WTC11 (cell line): ENCODE data around the gene PTPN5.

ENCODE experiments used
- CBFB ChIP-seq: sonication (generic); formaldehyde crosslinking; IDR thresholded peaks from 2 replicates; pipeline ENCODE4 v1.8.1; 2022; ENCODE audit warnings: mild to moderate bottlenecking, low read depth, missing genetic modification reagents
- CREB1 ChIP-seq: sonication (generic); formaldehyde crosslinking; IDR thresholded peaks from 2 replicates; pipeline ENCODE4 v1.8.0; 2023; ENCODE audit warnings: mild to moderate bottlenecking, missing genetic modification reagents
- FOXJ3 ChIP-seq: sonication (generic); formaldehyde crosslinking; IDR thresholded peaks from 2 replicates; pipeline ENCODE4 v1.9.0; 2021; ENCODE audit warnings: missing genetic modification reagents, mild to moderate bottlenecking, borderline replicate concordance
- FOXK1 ChIP-seq: sonication (generic); formaldehyde crosslinking; IDR thresholded peaks from 2 replicates; pipeline ENCODE4 v1.8.0; 2022; ENCODE audit warnings: mild to moderate bottlenecking, moderate library complexity, missing genetic modification reagents
- JUN ChIP-seq: sonication (generic); formaldehyde crosslinking; IDR thresholded peaks from 2 replicates; pipeline ENCODE4 v1.8.0; 2023; ENCODE audit warnings: mild to moderate bottlenecking, missing genetic modification reagents
- MAX ChIP-seq: sonication (generic); formaldehyde crosslinking; IDR thresholded peaks from 2 replicates; pipeline ENCODE4 v1.8.0; 2022; ENCODE audit warnings: mild to moderate bottlenecking, missing genetic modification reagents
- NFE2L1 ChIP-seq: sonication (generic); formaldehyde crosslinking; IDR thresholded peaks from 2 replicates; pipeline ENCODE4 v1.8.1; 2023; ENCODE audit warnings: missing genetic modification reagents
- NR1H2 ChIP-seq: sonication (generic); formaldehyde crosslinking; IDR thresholded peaks from 2 replicates; pipeline ENCODE4 v1.9.0; 2021; ENCODE audit warnings: mild to moderate bottlenecking, moderate library complexity, missing genetic modification reagents
- NR3C1 ChIP-seq: sonication (generic); formaldehyde crosslinking; conservative IDR thresholded peaks from 2 replicates; pipeline ENCODE4 v1.8.1; 2023; ENCODE audit warnings: low read depth, mild to moderate bottlenecking, missing genetic modification reagents
- TEAD1 ChIP-seq: sonication (generic); formaldehyde crosslinking; IDR thresholded peaks from 2 replicates; pipeline ENCODE4 v1.8.0; 2022; ENCODE audit warnings: mild to moderate bottlenecking, missing genetic modification reagents
- ZNF121 ChIP-seq: sonication (generic); formaldehyde crosslinking; IDR thresholded peaks from 2 replicates; pipeline ENCODE4 v1.8.0; 2023; ENCODE audit warnings: missing genetic modification reagents
- TF ChIP-seq, protein P1 (sequence below): fragments of 200-600 bp; IDR thresholded peaks from 2 replicates; pipeline ENCODE4 v1.8.0; 2022; ENCODE audit warnings: antibody characterized with exemption
- TF ChIP-seq, protein P2 (sequence below): sonication (generic); formaldehyde crosslinking; IDR thresholded peaks from 2 replicates; pipeline ENCODE4 v1.8.1; 2023; ENCODE audit warnings: mild to moderate bottlenecking, missing genetic modification reagents, borderline replicate concordance

DNA sequence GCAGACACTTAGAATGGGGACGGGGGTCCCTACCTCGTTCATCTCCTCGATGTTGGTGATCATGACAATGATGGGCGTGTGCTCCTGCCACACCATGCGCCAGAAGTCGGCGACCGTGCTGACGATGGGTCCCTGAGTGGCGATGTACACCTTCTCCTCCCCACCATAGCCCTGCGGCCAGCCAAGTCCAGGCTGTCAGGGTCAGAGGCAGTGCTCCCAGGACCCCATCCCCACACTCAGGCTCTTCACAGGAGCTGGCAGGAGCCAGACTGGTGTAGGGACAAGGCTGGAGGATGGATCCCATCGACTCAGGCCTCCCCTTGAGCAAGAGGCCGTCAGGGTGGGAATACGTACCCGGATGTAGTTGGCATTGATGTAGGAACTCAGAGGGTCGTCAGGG is 58.4 kb downstream of the PTPN5 start:
- TF ChIP-seq, protein P1, sequence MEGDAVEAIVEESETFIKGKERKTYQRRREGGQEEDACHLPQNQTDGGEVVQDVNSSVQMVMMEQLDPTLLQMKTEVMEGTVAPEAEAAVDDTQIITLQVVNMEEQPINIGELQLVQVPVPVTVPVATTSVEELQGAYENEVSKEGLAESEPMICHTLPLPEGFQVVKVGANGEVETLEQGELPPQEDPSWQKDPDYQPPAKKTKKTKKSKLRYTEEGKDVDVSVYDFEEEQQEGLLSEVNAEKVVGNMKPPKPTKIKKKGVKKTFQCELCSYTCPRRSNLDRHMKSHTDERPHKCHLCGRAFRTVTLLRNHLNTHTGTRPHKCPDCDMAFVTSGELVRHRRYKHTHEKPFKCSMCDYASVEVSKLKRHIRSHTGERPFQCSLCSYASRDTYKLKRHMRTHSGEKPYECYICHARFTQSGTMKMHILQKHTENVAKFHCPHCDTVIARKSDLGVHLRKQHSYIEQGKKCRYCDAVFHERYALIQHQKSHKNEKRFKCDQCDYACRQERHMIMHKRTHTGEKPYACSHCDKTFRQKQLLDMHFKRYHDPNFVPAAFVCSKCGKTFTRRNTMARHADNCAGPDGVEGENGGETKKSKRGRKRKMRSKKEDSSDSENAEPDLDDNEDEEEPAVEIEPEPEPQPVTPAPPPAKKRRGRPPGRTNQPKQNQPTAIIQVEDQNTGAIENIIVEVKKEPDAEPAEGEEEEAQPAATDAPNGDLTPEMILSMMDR, result no peak
- TF ChIP-seq ZNF121 (CRISPR knock-in tag), result no peak
- TF ChIP-seq NFE2L1 (CRISPR knock-in tag), result no peak
- TF ChIP-seq, protein P2, sequence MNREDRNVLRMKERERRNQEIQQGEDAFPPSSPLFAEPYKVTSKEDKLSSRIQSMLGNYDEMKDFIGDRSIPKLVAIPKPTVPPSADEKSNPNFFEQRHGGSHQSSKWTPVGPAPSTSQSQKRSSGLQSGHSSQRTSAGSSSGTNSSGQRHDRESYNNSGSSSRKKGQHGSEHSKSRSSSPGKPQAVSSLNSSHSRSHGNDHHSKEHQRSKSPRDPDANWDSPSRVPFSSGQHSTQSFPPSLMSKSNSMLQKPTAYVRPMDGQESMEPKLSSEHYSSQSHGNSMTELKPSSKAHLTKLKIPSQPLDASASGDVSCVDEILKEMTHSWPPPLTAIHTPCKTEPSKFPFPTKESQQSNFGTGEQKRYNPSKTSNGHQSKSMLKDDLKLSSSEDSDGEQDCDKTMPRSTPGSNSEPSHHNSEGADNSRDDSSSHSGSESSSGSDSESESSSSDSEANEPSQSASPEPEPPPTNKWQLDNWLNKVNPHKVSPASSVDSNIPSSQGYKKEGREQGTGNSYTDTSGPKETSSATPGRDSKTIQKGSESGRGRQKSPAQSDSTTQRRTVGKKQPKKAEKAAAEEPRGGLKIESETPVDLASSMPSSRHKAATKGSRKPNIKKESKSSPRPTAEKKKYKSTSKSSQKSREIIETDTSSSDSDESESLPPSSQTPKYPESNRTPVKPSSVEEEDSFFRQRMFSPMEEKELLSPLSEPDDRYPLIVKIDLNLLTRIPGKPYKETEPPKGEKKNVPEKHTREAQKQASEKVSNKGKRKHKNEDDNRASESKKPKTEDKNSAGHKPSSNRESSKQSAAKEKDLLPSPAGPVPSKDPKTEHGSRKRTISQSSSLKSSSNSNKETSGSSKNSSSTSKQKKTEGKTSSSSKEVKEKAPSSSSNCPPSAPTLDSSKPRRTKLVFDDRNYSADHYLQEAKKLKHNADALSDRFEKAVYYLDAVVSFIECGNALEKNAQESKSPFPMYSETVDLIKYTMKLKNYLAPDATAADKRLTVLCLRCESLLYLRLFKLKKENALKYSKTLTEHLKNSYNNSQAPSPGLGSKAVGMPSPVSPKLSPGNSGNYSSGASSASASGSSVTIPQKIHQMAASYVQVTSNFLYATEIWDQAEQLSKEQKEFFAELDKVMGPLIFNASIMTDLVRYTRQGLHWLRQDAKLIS (CRISPR knock-in tag), result no peak
- no peak for TF ChIP-seq FOXJ3
- TF ChIP-seq MAX (CRISPR knock-in tag), result no peak
- TF ChIP-seq JUN (CRISPR knock-in tag), result no peak
- TF ChIP-seq NR1H2 (CRISPR knock-in tag), result no peak
- no peak for TF ChIP-seq FOXK1 (CRISPR knock-in tag)
- TF ChIP-seq CBFB (CRISPR knock-in tag), result no peak
- no peak for TF ChIP-seq TEAD1 (CRISPR knock-in tag)
- no peak for TF ChIP-seq CREB1 (CRISPR knock-in tag)
- TF ChIP-seq NR3C1 (CRISPR knock-in tag), result no peak
